Right atrium auricular region (tissue), 2 donors: ENCODE results near the gene PRLH. TPM values are rescaled to one million over a fixed set of nuclear protein-coding genes. Genes with fewer than 3 reads are reported as not detected.

Source experiments
- DNase-seq: peaks from one replicate; pipeline ENCODE4 v3.0.0-alpha.2; 2019; ENCODE audit warnings: low spot score
- H3K27ac ChIP-seq, 2 donors: fragments of 200-600 bp; sonication (generic); 1 replicate in 1 of 2; 2 replicates in 1 of 2; pipeline ENCODE4 v1.5.1; 2016 to 2019
- H3K27me3 ChIP-seq, 2 donors: fragments of 200-600 bp; sonication (generic); one replicate each; pipeline versions ENCODE4 v1.5.1 to v1.6.0; 2017 to 2019
- H3K36me3 ChIP-seq: fragments of 200-600 bp; sonication (generic); one replicate; pipeline ENCODE4 v1.5.1; 2016
- H3K4me1 ChIP-seq, 2 donors: fragments of 200-600 bp; sonication (generic); one replicate each; pipeline versions ENCODE4 v1.5.1 to v1.6.0; 2017 to 2019
- H3K4me3 ChIP-seq, 2 donors: fragments of 200-600 bp; sonication (generic); 1 replicate in 1 of 2; 2 replicates in 1 of 2; pipeline ENCODE4 v1.5.1; 2017 to 2019; ENCODE audit warnings: mild to moderate bottlenecking in 1 of 2, moderate library complexity in 1 of 2
- H3K9me3 ChIP-seq, 2 donors: fragments of 200-600 bp; sonication (generic); one replicate each; pipeline ENCODE4 v1.5.1; 2019
- total RNA-seq, 2 donors: library from RNA; depleted of rRNA; stranded (reverse); fragments of >200 nt; gene quantifications; one replicate each; pipeline ENCODE4 v1.1.0, GENCODE V29; 2016
- TF ChIP-seq, protein P1 (sequence below), 2 donors: fragments of 200-600 bp; sonication (generic); IDR thresholded peaks; one replicate each; pipeline ENCODE4 v1.5.1; 2019; ENCODE audit warnings: antibody characterized with exemption in 2 of 2

PRLH gene
- total RNA-seq, 2 donors from 2014 or later, result not detected

DNA sequence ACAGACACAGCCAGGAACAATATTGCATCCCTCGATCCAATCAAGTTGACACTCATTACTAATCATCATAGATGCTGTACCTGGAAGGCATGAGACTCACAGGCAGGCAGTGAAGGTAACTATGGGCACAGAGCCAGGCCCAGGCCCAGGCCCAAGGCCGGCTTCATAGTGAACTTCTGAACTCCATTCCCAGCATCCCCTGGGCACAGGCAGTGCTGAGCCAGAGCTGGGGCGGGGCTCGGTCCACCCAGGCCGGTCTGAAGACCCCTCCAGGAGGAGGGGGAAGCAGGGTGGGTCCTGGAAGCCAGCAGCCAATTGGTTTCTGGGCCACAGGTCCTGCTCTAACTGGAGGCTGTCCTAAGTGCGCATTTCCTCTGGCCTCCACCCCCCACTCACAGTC, 41.7 kb upstream of the PRLH start:
- H3K9me3 ChIP-seq, result no peaks in the 10 kb centered on the region
- TF ChIP-seq, protein P1, sequence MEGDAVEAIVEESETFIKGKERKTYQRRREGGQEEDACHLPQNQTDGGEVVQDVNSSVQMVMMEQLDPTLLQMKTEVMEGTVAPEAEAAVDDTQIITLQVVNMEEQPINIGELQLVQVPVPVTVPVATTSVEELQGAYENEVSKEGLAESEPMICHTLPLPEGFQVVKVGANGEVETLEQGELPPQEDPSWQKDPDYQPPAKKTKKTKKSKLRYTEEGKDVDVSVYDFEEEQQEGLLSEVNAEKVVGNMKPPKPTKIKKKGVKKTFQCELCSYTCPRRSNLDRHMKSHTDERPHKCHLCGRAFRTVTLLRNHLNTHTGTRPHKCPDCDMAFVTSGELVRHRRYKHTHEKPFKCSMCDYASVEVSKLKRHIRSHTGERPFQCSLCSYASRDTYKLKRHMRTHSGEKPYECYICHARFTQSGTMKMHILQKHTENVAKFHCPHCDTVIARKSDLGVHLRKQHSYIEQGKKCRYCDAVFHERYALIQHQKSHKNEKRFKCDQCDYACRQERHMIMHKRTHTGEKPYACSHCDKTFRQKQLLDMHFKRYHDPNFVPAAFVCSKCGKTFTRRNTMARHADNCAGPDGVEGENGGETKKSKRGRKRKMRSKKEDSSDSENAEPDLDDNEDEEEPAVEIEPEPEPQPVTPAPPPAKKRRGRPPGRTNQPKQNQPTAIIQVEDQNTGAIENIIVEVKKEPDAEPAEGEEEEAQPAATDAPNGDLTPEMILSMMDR (IDR thresholded peaks at IDR 0.05), result no peak
- H3K27ac ChIP-seq, result no peak overlapping the region
- H3K36me3 ChIP-seq, result peaks cover 6% of the 10 kb centered on the region
- H3K4me1 ChIP-seq, result no peaks in the 10 kb centered on the region
- no peak overlapping the region for H3K4me3 ChIP-seq
- H3K27me3 ChIP-seq, result no peaks in the 10 kb centered on the region
- no peak for DNase-seq

DNA sequence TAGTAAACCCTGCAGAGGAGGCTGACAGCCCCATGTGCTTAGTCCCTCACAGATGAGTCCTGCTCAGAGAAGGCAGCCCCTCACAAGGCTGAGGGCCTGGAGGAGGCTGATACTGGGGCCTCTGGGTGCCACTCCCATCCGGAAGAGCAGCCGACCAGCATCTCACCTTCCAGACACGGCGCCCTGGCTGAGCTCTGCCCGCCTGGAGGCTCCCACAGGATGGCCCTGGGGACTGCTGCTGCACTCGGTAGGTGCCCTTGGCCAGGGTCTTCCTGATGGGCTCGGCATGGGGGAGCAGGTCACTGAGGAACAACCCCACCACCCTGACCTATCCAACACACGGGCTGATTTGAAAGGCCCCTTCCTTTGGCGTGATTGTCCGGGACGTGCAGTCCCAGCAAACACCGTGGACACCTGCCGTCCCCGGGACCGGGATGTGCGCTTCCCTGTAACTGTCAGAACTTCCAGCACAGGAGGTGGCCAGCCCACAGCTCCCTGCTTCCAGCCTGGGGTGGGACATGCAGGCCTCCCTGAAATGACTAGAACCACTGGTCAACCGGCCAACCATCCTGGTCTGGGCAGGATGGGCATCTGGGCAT, 40.7 kb upstream of the PRLH start:
- Histone ChIP-seq H3K4me3 (no peak overlapping the region), H3K36me3 (peaks cover 6% of the 10 kb centered on the region), H3K27me3 (no peaks in the 10 kb centered on the region), H3K9me3 (no peaks in the 10 kb centered on the region), H3K4me1 (no peaks in the 10 kb centered on the region), H3K27ac (no peak overlapping the region)
- TF ChIP-seq, protein P1 (IDR thresholded peaks at IDR 0.05), result no peak
- DNase-seq, result no peak

DNA sequence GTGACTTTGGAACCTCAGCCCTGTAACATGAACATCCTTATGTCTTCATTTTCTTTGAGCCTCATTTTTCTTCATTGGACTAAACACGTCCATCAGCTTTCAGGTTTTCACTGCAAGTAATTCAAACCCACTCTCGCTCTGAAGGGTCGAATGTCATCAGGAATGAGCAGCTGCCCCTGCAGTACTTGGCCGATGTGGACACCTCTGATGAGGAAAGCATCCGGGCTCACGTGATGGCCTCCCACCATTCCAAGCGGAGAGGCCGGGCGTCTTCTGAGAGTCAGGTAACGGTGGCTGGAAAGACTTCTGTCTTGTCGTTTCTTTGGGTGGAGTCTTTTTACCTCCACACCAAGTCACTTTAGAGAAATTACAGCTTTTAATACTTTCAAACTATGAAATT, 39.1 kb upstream of the PRLH start:
- Histone ChIP-seq H3K9me3 (no peaks in the 10 kb centered on the region), H3K4me3 (no peak overlapping the region), H3K27me3 (no peaks in the 10 kb centered on the region), H3K36me3 (peaks cover 6% of the 10 kb centered on the region), H3K27ac (no peak overlapping the region), H3K4me1 (no peaks in the 10 kb centered on the region)
- DNase-seq, result no peak
- TF ChIP-seq, protein P1 (IDR thresholded peaks at IDR 0.05), result no peak

DNA sequence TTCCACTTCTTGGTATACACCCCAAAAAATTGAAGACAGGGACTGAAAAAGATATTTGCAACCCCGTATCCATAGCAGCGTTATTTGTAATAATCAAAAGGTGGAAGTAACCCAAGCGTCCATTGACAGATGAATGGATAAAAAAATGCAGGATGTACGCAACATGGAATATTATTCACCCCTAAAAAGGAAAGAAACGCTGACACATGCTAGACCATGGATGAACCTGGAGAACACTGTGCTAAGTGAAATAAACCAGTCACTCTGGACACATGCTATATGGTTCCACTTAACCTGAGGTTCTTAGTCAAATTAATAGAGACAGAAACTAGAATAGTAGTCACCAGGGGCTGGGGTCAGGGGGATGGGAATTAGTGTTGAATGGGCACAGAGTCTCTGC, 38.6 kb upstream of the PRLH start:
- no peak for DNase-seq
- H3K4me3 ChIP-seq, result no peak overlapping the region
- no peaks in the 10 kb centered on the region for H3K9me3 ChIP-seq
- H3K4me1 ChIP-seq, result no peaks in the 10 kb centered on the region
- no peaks in the 10 kb centered on the region for H3K27me3 ChIP-seq
- peaks cover 6% of the 10 kb centered on the region for H3K36me3 ChIP-seq
- H3K27ac ChIP-seq, result no peak overlapping the region
- TF ChIP-seq, protein P1 (IDR thresholded peaks at IDR 0.05), result no peak

DNA sequence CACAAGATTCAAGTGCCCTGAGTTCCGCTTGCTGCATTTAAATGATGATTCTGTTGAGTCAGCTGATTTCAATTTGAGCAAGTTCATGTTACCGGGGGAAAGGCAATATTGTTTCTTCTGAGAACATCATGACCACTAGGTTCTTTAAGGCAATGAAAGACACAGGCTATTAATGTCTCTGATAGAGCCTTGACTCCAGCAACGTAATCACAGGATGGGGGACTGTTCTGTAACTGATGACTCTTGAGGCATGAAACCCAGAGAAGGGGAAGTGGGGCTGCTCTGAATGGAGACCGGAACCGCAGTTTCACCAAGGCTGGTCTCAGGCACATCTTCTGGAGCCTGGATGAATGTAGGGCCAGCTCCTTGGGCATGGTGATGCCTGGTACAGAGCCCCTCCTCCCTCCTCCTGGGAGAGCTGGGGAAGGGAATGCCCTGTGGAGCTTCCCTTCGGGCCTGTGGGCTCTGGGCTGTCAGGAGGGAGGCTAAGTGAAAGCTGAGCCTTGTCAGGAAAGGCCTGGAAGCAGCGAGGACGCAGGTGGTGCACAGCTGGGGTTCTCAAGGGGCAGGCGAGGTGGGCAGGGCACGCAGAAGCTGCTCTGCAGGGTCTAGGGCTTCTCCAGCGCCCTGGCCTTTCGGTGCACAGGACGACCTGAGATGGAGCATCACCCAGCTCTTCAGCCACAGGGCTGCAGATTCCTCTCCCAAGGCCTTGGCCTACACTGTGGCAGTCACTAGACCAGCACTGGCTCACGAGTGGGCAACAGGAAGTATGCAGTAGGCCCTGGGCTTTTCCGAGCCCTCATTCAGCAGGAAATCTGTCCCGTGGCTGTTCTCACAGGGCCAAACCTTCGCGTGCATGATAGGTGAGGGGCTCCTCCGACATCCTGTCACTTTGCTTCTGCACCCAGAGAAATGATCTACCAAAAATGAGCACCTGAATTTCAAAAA, 36.6 kb upstream of the PRLH start:
- Histone ChIP-seq H3K36me3 (peaks cover 6% of the 10 kb centered on the region), H3K27ac (no peak overlapping the region), H3K4me3 (no peak overlapping the region), H3K4me1 (no peaks in the 10 kb centered on the region), H3K27me3 (no peaks in the 10 kb centered on the region), H3K9me3 (no peaks in the 10 kb centered on the region)
- TF ChIP-seq, protein P1 (IDR thresholded peaks at IDR 0.05), result no peak
- no peak for DNase-seq
